Upper lobe of right lung (tissue), 1 donor: ENCODE results near the gene KCNJ6. TPM values are rescaled to one million over a fixed set of nuclear protein-coding genes. Genes with fewer than 3 reads are reported as not detected.

Source experiments
- ATAC-seq: fragments of 200-7000 bp; cut with Tn5 transposase; one replicate; pipeline ENCODE4 v1.9.1; 2020; ENCODE audit warnings: mild to moderate bottlenecking, moderate library complexity
- DNase-seq: peaks from one replicate; pipeline ENCODE4 v3.0.0-alpha.2; 2020
- H3K27ac ChIP-seq: fragments of 200-600 bp; one replicate; pipeline ENCODE4 v1.8.0; 2022
- H3K27me3 ChIP-seq: fragments of 200-600 bp; one replicate; pipeline ENCODE4 v1.8.0; 2022; ENCODE audit warnings: mild to moderate bottlenecking
- H3K36me3 ChIP-seq: fragments of 200-600 bp; one replicate; pipeline ENCODE4 v1.8.0; 2022
- H3K4me1 ChIP-seq: fragments of 200-600 bp; one replicate; pipeline ENCODE4 v1.8.0; 2022
- H3K4me3 ChIP-seq: fragments of 200-600 bp; one replicate; pipeline ENCODE4 v1.8.0; 2022; ENCODE audit warnings: mild to moderate bottlenecking
- H3K9me3 ChIP-seq: fragments of 200-600 bp; one replicate; pipeline ENCODE4 v1.8.0; 2022
- intact Hi-C: fragments of 100-400 bp; cut with DNase I; formaldehyde crosslinking; loops from one replicate; pipeline ENCODE4 v1.11.0; 2022
- total RNA-seq: library from RNA; stranded (reverse); fragmentation: NEBNext Ultra II Directional; extraction: Animal tissue kit (Norgen Biotek cat#: 25700); gene quantifications from one replicate; pipeline ENCODE4 v1.2.1, GENCODE V29; 2021
- TF ChIP-seq, protein P1 (sequence below): fragments of 200-600 bp; IDR thresholded peaks from one replicate; pipeline ENCODE4 v1.8.0; 2022; ENCODE audit warnings: antibody characterized with exemption
- donor health status: DM: no; HTN: yes; CAD: no; lungs with severe emphysema.

The KCNJ6 gene
- total RNA-seq, 1 donor from 2014 or later: 0.06 TPM

DNA sequence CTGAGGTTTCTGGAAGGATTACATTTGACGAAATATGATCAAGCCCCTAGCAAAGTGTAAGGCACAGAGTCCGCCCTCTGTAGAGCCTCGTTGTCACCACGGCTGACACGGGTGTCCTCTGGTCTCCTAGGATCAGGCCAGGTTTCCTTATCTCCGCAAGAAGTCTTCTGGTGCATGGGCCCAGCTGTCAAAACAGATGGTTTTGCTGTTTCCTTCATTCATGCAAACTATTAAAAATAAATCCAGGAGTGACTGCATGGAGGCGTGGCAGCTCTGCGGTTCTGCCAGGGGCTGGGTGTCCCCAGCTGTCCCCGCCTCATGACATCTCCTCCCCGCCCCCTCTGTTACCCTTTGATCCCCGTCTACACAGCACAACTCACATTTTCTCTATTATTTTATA is 340.7 kb downstream of the KCNJ6 start:
- H3K27ac ChIP-seq: no peak overlapping the region
- H3K4me3 ChIP-seq: no peak overlapping the region
- intact Hi-C loops: no loop called here
- H3K27me3 ChIP-seq: no peaks in the 10 kb centered on the region
- DNase-seq: no peak
- no peaks in the 10 kb centered on the region for H3K4me1 ChIP-seq
- ATAC-seq: no peak
- no peaks in the 10 kb centered on the region for H3K36me3 ChIP-seq
- TF ChIP-seq, protein P1, sequence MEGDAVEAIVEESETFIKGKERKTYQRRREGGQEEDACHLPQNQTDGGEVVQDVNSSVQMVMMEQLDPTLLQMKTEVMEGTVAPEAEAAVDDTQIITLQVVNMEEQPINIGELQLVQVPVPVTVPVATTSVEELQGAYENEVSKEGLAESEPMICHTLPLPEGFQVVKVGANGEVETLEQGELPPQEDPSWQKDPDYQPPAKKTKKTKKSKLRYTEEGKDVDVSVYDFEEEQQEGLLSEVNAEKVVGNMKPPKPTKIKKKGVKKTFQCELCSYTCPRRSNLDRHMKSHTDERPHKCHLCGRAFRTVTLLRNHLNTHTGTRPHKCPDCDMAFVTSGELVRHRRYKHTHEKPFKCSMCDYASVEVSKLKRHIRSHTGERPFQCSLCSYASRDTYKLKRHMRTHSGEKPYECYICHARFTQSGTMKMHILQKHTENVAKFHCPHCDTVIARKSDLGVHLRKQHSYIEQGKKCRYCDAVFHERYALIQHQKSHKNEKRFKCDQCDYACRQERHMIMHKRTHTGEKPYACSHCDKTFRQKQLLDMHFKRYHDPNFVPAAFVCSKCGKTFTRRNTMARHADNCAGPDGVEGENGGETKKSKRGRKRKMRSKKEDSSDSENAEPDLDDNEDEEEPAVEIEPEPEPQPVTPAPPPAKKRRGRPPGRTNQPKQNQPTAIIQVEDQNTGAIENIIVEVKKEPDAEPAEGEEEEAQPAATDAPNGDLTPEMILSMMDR: no peak
- H3K9me3 ChIP-seq: no peaks in the 10 kb centered on the region

DNA sequence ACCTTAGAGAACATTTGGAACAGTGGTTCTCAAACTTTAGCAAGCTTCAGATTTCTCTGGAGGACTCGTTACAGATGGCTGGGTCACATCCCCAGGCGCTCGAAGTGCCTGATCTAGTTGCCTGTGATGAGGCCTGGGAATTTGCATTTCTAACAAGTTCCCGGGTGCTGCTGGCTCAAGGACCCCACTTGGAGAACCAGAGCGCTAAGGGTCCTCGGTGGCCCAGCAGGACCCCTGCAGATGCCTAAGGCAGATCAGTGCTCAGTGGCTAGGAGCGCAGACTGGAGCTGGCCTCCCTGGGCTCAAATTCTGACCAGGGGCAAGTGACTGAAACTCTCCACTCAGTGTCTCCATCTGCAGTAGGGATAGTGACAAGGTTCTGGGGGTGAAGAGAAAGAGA is 341.5 kb downstream of the KCNJ6 start:
- H3K27me3 ChIP-seq: no peaks in the 10 kb centered on the region
- H3K9me3 ChIP-seq: no peaks in the 10 kb centered on the region
- TF ChIP-seq, protein P1: no peak
- no peak overlapping the region for H3K4me3 ChIP-seq
- no peaks in the 10 kb centered on the region for H3K36me3 ChIP-seq
- DNase-seq: no peak
- intact Hi-C loops: no loop called here
- no peak for ATAC-seq
- H3K4me1 ChIP-seq: no peaks in the 10 kb centered on the region
- no peak overlapping the region for H3K27ac ChIP-seq

DNA sequence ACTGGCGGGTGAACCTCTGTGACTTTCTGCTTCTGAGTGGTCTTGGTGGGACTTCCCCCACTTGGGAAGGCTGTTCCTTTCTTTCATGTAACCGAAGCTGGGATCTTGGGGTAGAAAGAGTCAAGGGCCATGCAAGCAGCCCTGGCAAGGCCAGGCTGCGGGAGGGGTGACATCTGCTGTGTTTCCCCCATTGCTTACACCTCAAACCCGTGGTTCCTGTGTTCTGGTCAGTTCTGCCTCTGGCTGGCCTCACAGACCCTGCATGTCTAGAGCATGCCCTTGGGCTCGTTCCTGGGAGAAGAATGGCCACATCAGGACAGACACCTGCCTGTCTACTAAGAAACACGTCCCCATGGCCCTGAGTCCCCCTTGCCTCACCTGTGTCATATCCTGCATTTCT is 341.9 kb downstream of the KCNJ6 start:
- no peaks in the 10 kb centered on the region for H3K27me3 ChIP-seq
- no peak for DNase-seq
- H3K36me3 ChIP-seq: no peaks in the 10 kb centered on the region
- intact Hi-C loops: no loop called here
- TF ChIP-seq, protein P1: no peak
- H3K4me1 ChIP-seq: no peaks in the 10 kb centered on the region
- no peak for ATAC-seq
- no peaks in the 10 kb centered on the region for H3K9me3 ChIP-seq
- no peak overlapping the region for H3K4me3 ChIP-seq
- no peak overlapping the region for H3K27ac ChIP-seq

DNA sequence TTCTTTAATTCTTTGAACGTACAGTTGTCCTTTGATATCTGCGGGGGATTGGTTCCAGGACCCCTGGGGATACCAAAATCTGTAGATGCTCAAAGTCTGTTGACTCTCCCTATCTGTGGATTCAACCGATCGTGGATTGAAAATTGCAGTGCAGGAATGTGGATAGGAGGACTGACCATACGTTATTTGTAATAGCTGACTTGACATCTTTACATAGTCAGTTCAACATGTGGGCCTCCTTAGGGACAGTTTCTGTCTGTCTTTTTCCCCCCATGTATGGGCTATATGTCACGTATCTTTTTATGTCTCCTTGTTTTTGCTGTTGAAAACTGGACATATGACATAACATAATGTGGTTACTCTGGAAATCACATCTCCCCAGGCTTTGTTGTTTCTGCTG is 344.8 kb downstream of the KCNJ6 start:
- DNase-seq (no peak), ATAC-seq (no peak)
- H3K9me3 ChIP-seq: no peaks in the 10 kb centered on the region
- H3K27ac ChIP-seq: no peak overlapping the region
- no peak overlapping the region for H3K4me3 ChIP-seq
- intact Hi-C loops: no loop called here
- H3K4me1 ChIP-seq: no peaks in the 10 kb centered on the region
- TF ChIP-seq, protein P1: no peak
- H3K36me3 ChIP-seq: no peaks in the 10 kb centered on the region
- H3K27me3 ChIP-seq: no peaks in the 10 kb centered on the region

DNA sequence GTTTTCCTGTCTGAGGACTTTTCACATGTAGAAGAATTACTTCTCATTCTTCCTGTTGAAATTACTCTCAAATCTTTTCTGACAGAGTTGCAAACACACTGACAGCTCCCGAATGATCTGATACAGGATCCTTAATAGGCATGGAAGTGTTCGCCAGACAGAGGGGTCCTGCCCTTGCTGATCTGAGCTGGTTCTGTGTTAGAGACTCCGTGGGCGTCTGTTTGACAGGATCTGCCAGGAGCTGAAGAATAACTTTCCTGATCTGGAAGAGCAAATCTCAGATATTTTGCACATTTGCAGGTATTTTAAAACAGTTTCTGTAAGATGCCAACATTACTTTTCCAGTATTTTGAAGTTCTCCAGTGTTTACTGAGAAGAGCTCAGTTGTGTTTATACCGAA is 347.3 kb downstream of the KCNJ6 start:
- H3K27ac ChIP-seq: no peak overlapping the region
- no peak overlapping the region for H3K4me3 ChIP-seq
- H3K9me3 ChIP-seq: no peaks in the 10 kb centered on the region
- intact Hi-C loops: no loop called here
- ATAC-seq (no peak), DNase-seq (no peak)
- H3K4me1 ChIP-seq: peaks cover 12% of the 10 kb centered on the region
- H3K36me3 ChIP-seq: no peaks in the 10 kb centered on the region
- no peaks in the 10 kb centered on the region for H3K27me3 ChIP-seq
- TF ChIP-seq, protein P1: no peak

DNA sequence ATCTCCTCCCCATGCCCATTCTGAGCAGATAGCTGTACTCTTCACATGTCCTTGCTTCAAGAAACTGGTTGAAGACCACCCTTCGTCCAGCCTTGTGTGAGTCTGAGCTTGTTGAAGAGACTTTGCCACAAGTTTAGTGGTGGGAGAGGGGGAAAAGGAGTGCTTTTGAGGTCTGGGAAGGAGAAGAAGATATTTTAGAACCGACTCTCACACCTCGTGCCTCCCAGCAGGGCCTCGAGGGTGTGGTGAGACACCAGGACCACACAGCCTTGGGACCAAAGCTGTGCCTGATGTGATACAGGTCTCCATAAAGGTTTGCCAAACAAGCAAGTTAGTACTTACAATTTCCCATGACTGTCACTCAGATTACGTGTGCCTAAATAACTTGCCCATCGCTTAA is 347.8 kb downstream of the KCNJ6 start:
- ATAC-seq: no peak

More for the DNA sequence above, 347.8 kb downstream of the KCNJ6 start:
- Histone ChIP-seq H3K4me3 (no peak overlapping the region), H3K27me3 (no peaks in the 10 kb centered on the region), H3K9me3 (no peaks in the 10 kb centered on the region), H3K36me3 (no peaks in the 10 kb centered on the region), H3K27ac (no peak overlapping the region), H3K4me1 (peaks cover 12% of the 10 kb centered on the region)
- DNase-seq: no peak
- TF ChIP-seq, protein P1: no peak
- intact Hi-C loops: no loop called here
